ENCODE data around the gene CARS2.

Gene CARS2

DNA sequence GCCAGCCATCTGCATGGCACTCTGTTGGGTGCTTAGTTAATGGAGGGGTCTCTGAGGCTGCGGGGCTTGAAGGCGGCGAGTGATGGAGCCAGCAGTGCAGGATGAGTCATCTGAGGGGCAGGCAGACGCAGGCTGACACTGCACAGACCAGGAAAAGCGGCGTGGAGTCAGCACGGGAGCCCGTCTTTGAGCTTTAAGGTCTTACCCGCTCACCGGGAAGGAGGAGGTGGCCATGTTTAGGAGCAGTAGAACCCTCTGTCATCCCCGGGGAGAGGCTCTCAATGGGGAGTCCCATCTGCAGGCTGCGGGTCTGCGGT, 77.5 kb downstream of the CARS2 start:
- DNase-seq (ENCODE audit: extremely low read depth, low read depth) = no peak
- TF ChIP-seq, protein P1, sequence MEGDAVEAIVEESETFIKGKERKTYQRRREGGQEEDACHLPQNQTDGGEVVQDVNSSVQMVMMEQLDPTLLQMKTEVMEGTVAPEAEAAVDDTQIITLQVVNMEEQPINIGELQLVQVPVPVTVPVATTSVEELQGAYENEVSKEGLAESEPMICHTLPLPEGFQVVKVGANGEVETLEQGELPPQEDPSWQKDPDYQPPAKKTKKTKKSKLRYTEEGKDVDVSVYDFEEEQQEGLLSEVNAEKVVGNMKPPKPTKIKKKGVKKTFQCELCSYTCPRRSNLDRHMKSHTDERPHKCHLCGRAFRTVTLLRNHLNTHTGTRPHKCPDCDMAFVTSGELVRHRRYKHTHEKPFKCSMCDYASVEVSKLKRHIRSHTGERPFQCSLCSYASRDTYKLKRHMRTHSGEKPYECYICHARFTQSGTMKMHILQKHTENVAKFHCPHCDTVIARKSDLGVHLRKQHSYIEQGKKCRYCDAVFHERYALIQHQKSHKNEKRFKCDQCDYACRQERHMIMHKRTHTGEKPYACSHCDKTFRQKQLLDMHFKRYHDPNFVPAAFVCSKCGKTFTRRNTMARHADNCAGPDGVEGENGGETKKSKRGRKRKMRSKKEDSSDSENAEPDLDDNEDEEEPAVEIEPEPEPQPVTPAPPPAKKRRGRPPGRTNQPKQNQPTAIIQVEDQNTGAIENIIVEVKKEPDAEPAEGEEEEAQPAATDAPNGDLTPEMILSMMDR (IDR thresholded peaks at IDR 0.05; ENCODE audit: low read depth, low read length, missing control alignments) = no peak
- no peak overlapping the region for H3K4me3 ChIP-seq (replicated peaks; ENCODE audit: low read depth, low read length)

DNA sequence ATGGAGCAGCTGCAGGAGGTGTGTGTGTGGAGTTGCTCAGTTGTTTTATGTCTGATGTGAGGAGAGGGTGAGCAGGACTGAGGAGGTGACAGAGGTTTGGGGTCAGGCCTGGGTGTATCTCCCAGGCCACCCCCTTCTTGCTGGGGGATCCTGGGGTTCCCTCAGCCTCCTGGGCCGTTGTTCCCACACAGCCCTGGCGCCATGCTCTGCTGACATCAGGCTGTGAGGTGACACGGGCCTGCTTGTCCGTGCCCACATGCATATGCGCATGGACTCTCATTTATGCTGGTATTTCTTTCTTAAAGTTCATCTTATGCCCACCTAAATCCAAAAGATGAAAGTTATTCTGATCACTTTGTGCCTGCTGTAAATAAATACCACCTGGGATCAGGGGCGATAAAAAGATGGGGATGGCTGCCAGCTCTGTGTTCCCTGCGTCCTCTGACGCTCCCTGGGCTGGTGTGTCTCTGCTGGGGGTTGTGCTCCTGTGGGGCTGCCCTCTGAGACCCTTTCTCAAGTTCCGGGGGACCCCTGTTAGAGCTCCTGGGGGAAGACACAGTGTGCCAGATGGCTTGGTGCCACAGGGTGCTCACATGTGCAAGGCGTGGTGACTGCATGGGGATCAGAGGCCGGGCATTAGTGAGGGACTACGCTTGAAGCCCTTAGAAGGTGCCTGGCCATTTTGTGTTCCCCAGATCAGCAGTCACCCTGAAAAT, 78.0 kb downstream of the CARS2 start:
- H3K4me3 ChIP-seq (replicated peaks; ENCODE audit: low read depth, low read length) = no peak overlapping the region
- no peak for DNase-seq (ENCODE audit: extremely low read depth, low read depth)

DNA sequence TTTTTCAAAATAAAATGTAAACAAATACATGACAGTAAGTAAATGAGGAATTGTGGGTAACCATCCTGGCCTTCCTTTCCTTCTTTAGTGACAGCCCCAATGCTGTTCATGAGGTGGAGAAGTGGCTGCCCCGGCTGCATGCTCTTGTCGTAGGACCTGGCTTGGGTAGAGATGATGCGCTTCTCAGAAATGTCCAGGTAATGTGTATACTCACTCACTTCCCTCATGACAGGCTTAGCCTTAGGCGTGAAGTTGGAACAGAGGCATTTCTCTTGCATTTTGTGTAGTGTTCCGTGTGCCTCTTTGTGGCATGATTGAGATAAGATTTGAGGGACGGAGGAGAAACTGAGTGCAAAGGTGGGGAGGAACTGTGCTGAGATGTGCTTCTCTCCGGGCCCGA, 78.6 kb downstream of the CARS2 start:
- no peak overlapping the region for H3K4me3 ChIP-seq (replicated peaks; ENCODE audit: low read depth, low read length)
- TF ChIP-seq, protein P1 (IDR thresholded peaks at IDR 0.05; ENCODE audit: low read depth, low read length, missing control alignments) = no peak
- no peak for DNase-seq (ENCODE audit: extremely low read depth, low read depth)

More for the DNA sequence above, 78.0 kb downstream of the CARS2 start:
- TF ChIP-seq, protein P1 (IDR thresholded peaks at IDR 0.05; ENCODE audit: low read depth, low read length, missing control alignments) = no peak

DNA sequence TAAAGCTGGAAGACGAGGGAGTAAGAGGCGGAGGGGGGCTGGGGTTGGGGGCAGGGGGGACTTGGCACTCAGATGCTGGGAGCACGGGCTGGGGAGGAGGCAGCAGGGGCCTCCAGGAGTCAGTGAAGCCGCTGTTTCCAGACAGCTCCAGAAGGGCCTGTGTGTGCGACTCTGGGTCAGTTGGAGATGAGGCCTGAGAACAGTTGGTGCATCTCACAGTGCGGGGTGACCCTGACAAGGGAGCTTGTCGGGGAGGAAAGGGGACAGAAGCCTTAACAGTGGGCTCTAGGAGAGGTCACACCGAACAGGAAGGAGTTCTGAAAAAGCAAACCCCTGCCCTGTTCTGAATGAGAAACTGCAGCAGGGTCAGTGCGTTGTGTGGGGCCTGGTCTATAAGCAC, 79.4 kb downstream of the CARS2 start:
- no peak overlapping the region for H3K4me3 ChIP-seq (replicated peaks; ENCODE audit: low read depth, low read length)
- DNase-seq (ENCODE audit: extremely low read depth, low read depth) = no peak
- TF ChIP-seq, protein P1 (IDR thresholded peaks at IDR 0.05; ENCODE audit: low read depth, low read length, missing control alignments) = no peak

DNA sequence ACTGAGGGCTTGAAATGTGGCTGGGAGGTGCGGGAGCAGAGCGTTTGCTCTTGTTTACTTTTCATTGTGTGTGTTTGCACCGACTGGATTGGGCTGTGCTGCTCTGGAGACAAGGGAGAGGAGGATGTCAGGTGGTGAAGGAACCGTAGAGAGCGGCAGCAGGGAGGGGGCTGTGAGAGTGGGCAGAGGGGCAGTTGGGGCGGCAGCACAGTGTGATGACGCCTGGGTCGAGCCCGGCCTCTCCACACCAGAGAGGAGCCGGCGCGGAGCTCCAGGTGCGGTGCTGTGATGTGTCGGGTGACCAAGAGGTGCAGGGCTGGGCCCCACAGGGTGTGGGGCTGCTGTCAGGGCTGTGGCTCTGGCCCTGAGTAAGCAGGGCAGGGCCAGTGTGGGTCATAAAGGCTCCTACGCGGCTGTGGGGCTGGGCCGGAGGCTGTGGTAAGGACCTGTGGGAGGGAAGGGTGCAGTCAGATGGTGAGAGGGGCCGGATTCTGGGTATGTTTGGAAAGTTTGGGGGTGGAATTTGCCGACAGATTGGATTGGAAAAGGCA, 80.1 kb downstream of the CARS2 start:
- TF ChIP-seq, protein P1 (IDR thresholded peaks at IDR 0.05; ENCODE audit: low read depth, low read length, missing control alignments) = no peak
- no peak for DNase-seq (ENCODE audit: extremely low read depth, low read depth)
- no peak overlapping the region for H3K4me3 ChIP-seq (replicated peaks; ENCODE audit: low read depth, low read length)

DNA sequence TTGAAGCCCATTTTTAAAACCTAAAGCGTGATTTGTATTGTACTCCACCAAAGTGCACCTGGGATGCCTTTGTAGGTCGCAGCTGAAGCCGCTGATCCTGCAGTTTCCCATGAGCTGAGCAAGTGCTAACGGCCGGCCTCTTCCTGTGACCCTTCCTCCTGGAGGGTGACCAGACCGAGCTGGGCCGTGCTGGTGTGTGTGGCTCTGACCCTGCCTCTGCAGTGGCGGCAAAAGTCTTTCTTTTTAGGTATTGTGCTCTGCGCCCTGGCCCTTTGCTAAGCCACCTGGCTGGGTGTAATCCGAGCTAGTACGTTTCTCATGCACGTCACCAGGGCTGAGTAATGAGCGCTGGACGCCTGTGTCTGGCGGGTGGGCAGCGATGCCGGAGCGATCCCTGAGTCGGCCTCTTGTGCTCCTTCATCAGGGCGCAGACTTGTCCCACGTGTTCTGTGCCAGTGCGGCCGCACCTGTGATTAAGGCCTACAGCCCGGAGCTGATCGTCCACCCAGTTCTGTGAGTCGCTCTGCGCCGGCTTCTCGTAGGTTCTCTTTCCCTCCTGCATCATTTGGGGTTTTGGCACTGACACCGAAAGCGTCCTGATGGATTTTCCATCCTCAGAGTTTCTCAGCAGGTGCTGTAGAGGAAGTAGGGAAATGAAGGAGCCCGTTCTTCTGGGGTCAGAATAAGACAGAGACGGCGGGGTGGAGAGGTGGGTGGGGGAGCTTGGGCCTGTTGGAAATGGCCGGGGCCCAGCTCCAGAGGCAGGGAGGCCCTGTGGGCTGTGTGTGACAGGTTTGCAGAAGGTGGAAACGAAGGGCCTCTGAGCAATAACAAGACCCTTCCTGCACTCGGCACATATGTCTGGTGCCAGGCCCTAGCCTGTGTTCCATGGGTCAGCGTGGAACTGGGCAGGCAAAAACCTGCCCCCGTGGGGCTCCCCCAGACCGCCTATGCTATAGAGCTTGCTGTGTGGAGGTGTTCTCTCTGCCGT, 80.9 kb downstream of the CARS2 start:
- TF ChIP-seq, protein P1 (IDR thresholded peaks at IDR 0.05; ENCODE audit: low read depth, low read length, missing control alignments) = no peak
- DNase-seq (ENCODE audit: extremely low read depth, low read depth) = no peak
- H3K4me3 ChIP-seq (replicated peaks; ENCODE audit: low read depth, low read length) = no peak overlapping the region

All from HFF-Myc (cell line).